HG03432 (cell line): ENCODE data around the gene PHLPP1.

Experiments used
- ATAC-seq: cut with Tn5 transposase; IDR thresholded peaks from one replicate; pipeline ENCODE4 v1.9.1; 2021; ENCODE audit warnings: mild to moderate bottlenecking, moderate library complexity; ENCODE audit not compliant: unreplicated experiment

PHLPP1 gene

GRCh38 chr18:62741118-62741566 is 25.8 kb downstream of the PHLPP1 start:
- no peak for ATAC-seq

GRCh38 chr18:62741584-62741983 is 26.2 kb downstream of the PHLPP1 start:
- no peak for ATAC-seq

- ATAC-seq = peak; percentile 77
Measured at GRCh38 chr18:62744076-62744968, 29.0 kb downstream of the PHLPP1 start.

GRCh38 chr18:62745089-62745751 is 29.9 kb downstream of the PHLPP1 start:
- ATAC-seq = no peak

- no peak for ATAC-seq
Measured at GRCh38 chr18:62749389-62749788, 34.0 kb downstream of the PHLPP1 start.

- ATAC-seq = no peak
Measured at GRCh38 chr18:62751341-62751821, 36.0 kb downstream of the PHLPP1 start.

- no peak for ATAC-seq
Measured at GRCh38 chr18:62751977-62752376, 36.6 kb downstream of the PHLPP1 start.

GRCh38 chr18:62754026-62754425 is 38.7 kb downstream of the PHLPP1 start:
- no peak for ATAC-seq

- ATAC-seq = no peak
Measured at GRCh38 chr18:62755454-62755853, 40.1 kb downstream of the PHLPP1 start.

GRCh38 chr18:62755946-62756345 is 40.6 kb downstream of the PHLPP1 start:
- ATAC-seq = no peak

- no peak for ATAC-seq
Measured at GRCh38 chr18:62757399-62758010, 42.2 kb downstream of the PHLPP1 start.

GRCh38 chr18:62758591-62758990 is 43.2 kb downstream of the PHLPP1 start:
- no peak for ATAC-seq

GRCh38 chr18:62759704-62760402 is 44.5 kb downstream of the PHLPP1 start:
- no peak for ATAC-seq

- ATAC-seq = no peak
Measured at GRCh38 chr18:62760403-62760734, 45.0 kb downstream of the PHLPP1 start.

- peak; percentile 55 for ATAC-seq
Measured at GRCh38 chr18:62763101-62763521, 47.8 kb downstream of the PHLPP1 start.

- ATAC-seq = no peak
Measured at GRCh38 chr18:62766266-62766665, 50.9 kb downstream of the PHLPP1 start.

- no peak for ATAC-seq
Measured at GRCh38 chr18:62767321-62767720, 52.0 kb downstream of the PHLPP1 start.

GRCh38 chr18:62767836-62768557 is 52.7 kb downstream of the PHLPP1 start:
- no peak for ATAC-seq

GRCh38 chr18:62768558-62768943 is 53.2 kb downstream of the PHLPP1 start:
- no peak for ATAC-seq

GRCh38 chr18:62769216-62769615 is 53.9 kb downstream of the PHLPP1 start:
- no peak for ATAC-seq
